AG10803 (cell line): ENCODE results near the gene PRDM13.
"Not testable (repeated sequence)": the region's sequence is repeated elsewhere in the genome, so short reads cannot be mapped to it uniquely, and the experiment has no call there.

Experiments
- DNase-seq: peaks from one replicate; pipeline ENCODE4 v3.0.0; 2010; ENCODE audit warnings: low read depth
- H3K4me3 ChIP-seq: 2 replicates; pipeline ENCODE4 v1.5.1; 2011; ENCODE audit warnings: mild to moderate bottlenecking, low read length, control low read depth
- TF ChIP-seq, protein P1 (sequence below): conservative IDR thresholded peaks from 2 replicates; pipeline ENCODE4 v1.5.1; 2011; ENCODE audit warnings: mild to moderate bottlenecking, low read length, control low read depth, inconsistent platforms

The PRDM13 gene

DNA sequence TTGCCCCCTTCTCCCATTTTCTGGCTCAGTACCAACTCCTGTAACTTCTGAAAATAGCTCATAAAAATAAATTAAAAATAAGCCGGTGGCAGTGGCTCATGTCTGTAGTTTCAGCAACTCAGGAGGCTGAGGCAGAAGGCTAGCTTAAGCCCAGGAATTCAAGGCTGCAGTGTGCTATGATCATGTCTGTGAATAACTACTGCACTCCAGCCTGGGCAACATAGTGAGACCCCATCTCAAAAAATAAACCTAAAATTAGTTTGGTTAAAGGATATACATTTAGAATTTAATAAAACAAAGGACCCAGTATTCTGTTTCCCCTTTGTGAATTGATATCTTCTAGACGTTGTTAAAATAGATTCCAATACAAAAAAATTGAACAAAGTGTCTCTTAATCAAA, 10.5 kb downstream of the PRDM13 start:
- TF ChIP-seq, protein P1, sequence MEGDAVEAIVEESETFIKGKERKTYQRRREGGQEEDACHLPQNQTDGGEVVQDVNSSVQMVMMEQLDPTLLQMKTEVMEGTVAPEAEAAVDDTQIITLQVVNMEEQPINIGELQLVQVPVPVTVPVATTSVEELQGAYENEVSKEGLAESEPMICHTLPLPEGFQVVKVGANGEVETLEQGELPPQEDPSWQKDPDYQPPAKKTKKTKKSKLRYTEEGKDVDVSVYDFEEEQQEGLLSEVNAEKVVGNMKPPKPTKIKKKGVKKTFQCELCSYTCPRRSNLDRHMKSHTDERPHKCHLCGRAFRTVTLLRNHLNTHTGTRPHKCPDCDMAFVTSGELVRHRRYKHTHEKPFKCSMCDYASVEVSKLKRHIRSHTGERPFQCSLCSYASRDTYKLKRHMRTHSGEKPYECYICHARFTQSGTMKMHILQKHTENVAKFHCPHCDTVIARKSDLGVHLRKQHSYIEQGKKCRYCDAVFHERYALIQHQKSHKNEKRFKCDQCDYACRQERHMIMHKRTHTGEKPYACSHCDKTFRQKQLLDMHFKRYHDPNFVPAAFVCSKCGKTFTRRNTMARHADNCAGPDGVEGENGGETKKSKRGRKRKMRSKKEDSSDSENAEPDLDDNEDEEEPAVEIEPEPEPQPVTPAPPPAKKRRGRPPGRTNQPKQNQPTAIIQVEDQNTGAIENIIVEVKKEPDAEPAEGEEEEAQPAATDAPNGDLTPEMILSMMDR, result no peak
- H3K4me3 ChIP-seq, result no peak overlapping the region
- DNase-seq, result no peak

DNA sequence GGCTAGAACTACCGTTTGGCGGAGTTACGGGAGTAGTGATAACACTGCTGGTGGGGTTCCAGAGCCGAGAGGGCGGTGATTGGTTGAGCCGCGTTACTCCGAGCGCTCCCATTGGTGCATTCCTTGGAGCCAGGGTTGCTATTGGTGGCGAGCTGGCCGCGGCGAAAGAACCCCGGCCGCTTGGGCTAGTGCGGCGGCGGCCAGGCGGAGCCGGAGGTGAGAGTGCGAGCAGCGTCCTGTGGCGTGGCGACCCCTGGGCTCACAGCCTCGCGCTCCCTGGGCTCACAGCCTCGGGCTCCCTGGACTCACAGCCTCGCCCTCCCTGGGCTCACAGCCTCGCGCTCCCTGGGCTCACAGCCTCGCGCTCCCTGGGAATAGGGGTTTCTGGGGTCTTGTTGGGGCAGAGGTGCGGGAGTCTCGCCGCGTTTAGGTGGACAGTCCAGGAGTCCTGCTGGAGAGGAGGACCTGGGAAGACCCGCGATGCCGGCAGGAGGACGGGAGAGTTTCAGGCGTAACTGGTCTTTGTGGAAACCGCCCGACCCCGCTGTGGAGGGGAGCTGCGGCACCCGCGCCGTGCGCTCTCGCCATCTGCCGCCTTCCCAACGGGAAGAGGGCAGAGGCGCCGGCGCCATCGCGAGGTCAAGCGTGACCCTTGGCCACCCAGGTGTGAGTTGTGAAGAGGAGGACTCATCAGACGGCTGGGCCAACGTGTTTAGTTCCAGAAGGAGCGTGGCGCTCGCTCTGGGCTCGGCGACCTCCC, 12.2 kb downstream of the PRDM13 start:
- DNase-seq, result no peak
- TF ChIP-seq, protein P1, result no peak
- H3K4me3 ChIP-seq, result no peak overlapping the region

DNA sequence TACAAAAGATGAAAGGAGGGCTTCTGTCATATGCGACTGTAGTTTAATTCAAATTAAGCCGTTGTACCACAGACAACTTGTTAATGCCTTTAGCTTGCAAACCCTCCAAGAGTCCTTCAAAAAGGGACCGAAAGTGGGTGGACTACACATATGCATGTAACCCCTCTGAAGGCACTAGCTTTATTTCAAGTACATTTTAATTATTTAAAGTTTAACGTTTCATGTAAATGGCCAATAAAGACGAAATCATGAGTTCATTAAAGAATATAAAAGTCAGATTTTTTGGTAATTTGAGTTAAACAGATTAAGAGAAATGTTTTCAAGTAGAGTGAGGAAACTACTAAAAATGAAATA, 12.8 kb downstream of the PRDM13 start:
- no peak overlapping the region for H3K4me3 ChIP-seq
- DNase-seq, result no peak
- TF ChIP-seq, protein P1, result no peak

- DNase-seq, H3K4me3 ChIP-seq: not testable (repeated sequence)
These were observed 15.4 kb downstream of the PRDM13 start for GRCh38 chr6:99622044-99622443.

DNA sequence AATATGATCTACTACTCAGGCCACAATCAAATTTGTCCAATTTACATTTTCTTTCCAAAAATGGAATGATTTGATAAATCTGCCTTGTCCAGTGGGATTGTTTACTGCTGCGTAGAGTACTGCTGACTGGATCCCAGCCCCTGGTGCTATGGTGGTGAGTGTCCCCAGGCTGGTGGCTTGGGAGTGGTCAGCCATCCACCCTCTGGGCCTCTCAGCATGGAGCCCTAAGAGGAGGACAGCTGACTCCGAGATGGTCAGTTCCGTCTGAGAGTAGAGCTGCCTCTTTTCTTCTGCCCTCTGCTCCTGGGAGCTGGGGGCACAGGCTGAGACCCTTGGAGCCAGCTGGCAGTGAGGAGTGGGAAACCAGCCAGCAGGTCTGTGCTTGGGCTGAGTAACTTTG, 22.7 kb downstream of the PRDM13 start:
- TF ChIP-seq, protein P1, result no peak
- DNase-seq, result no peak
- H3K4me3 ChIP-seq, result no peak overlapping the region

- no peak overlapping the region for H3K4me3 ChIP-seq
- TF ChIP-seq, protein P1, result no peak
- DNase-seq, result no peak
These were observed 31.0 kb downstream of the PRDM13 start for GRCh38 chr6:99637629-99638028.

GRCh38 chr6:99638358-99638757, 31.7 kb downstream of the PRDM13 start:
- H3K4me3 ChIP-seq, DNase-seq: not testable (repeated sequence)

- H3K4me3 ChIP-seq, result no peak overlapping the region
- TF ChIP-seq, protein P1, result no peak
- no peak for DNase-seq
These were observed 34.6 kb downstream of the PRDM13 start for GRCh38 chr6:99641270-99641669.
